Stimulated activated CD4-positive, alpha-beta T cell treated with anti-CD3 and anti-CD28 coated beads, Interleukin-12 subunit alpha, Interleukin-12 subunit beta, amount 100 ng/mL, for 24 hours (primary cell): Measurements from ENCODE around the gene ALDH4A1.
"Not testable (repeated sequence)": the region's sequence is repeated elsewhere in the genome, so short reads cannot be mapped to it uniquely, and the experiment has no call there.

Experiments
- DNase-seq, 2 experiments: peaks; one replicate each; pipeline ENCODE4 v3.0.0-alpha.2; 2020; ENCODE audit warnings: low read depth in 2 of 2

The ALDH4A1 gene

GRCh38 chr1:18879215-18879790 lies 23.1 kb downstream of the ALDH4A1 start:
- no peak for DNase-seq

GRCh38 chr1:18878538-18879214 lies 23.7 kb downstream of the ALDH4A1 start:
- DNase-seq: no peak

GRCh38 chr1:18877282-18877681 lies 25.1 kb downstream of the ALDH4A1 start:
- no peak for DNase-seq

- no peak for DNase-seq
These were observed 26.1 kb downstream of the ALDH4A1 start for GRCh38 chr1:18876210-18876609.

GRCh38 chr1:18875796-18876128 lies 26.6 kb downstream of the ALDH4A1 start:
- DNase-seq: no peak

GRCh38 chr1:18875107-18875795 lies 27.1 kb downstream of the ALDH4A1 start:
- DNase-seq: peak; percentile 43 to 78

- no peak for DNase-seq
These were observed 27.8 kb downstream of the ALDH4A1 start for GRCh38 chr1:18874600-18874999.

GRCh38 chr1:18874036-18874435 lies 28.3 kb downstream of the ALDH4A1 start:
- DNase-seq: no peak

GRCh38 chr1:18872071-18872611 lies 30.2 kb downstream of the ALDH4A1 start:
- no peak for DNase-seq

GRCh38 chr1:18871401-18872070 lies 30.8 kb downstream of the ALDH4A1 start:
- no peak for DNase-seq

- DNase-seq: no peak
These were observed 31.4 kb downstream of the ALDH4A1 start for GRCh38 chr1:18870957-18871356.

GRCh38 chr1:18870595-18870865 lies 31.8 kb downstream of the ALDH4A1 start:
- DNase-seq: not testable (repeated sequence)

- DNase-seq: no peak
These were observed 32.3 kb downstream of the ALDH4A1 start for GRCh38 chr1:18869847-18870594.

- no peak for DNase-seq
These were observed 33.4 kb downstream of the ALDH4A1 start for GRCh38 chr1:18868801-18869424.

- no peak for DNase-seq
These were observed 34.0 kb downstream of the ALDH4A1 start for GRCh38 chr1:18868354-18868753.

GRCh38 chr1:18866846-18867245 lies 35.5 kb downstream of the ALDH4A1 start:
- no peak for DNase-seq

- no peak for DNase-seq
These were observed 36.0 kb downstream of the ALDH4A1 start for GRCh38 chr1:18866314-18866713.

GRCh38 chr1:18865176-18865575 lies 37.2 kb downstream of the ALDH4A1 start:
- no peak for DNase-seq

GRCh38 chr1:18861590-18861989 lies 40.8 kb downstream of the ALDH4A1 start:
- no peak for DNase-seq

- DNase-seq: no peak
These were observed 41.3 kb downstream of the ALDH4A1 start for GRCh38 chr1:18861082-18861481.

GRCh38 chr1:18859560-18859959 lies 42.8 kb downstream of the ALDH4A1 start, which contains the start of gene TAS1R2:
TAS1R2 (minus strand) TSS chr1:18859660; CDS start chr1:18859660, 0 bp downstream.
- DNase-seq: no peak
